Dermis microvascular lymphatic vessel endothelial cell (primary cell): Measurements from ENCODE around the gene PXYLP1. TPM values are rescaled to one million over a fixed set of nuclear protein-coding genes. Genes with fewer than 3 reads are reported as not detected.

ENCODE experiments used
- DNase-seq, 2 donors: peaks; one replicate each; pipeline versions ENCODE4 v3.0.0 to v3.0.0-alpha.2; 2010; ENCODE audit warnings: low read depth in 2 of 2
- total RNA-seq: library from RNA; depleted of rRNA; stranded (reverse); fragments of >200 nt; gene quantifications from 2 replicates; pipeline ENCODE4 v1.2.1, GENCODE V29; 2014

The PXYLP1 gene
- total RNA-seq, 1 donor from 2014 or later = 0.39 TPM

GRCh38 chr3:141343865-141344271, 112.2 kb downstream of the PXYLP1 start:
- DNase-seq = no peak

Other genes with a start within 250 kb of the PXYLP1 start
- gene SPSB4, start 180.5 kb upstream of the PXYLP1 start, total RNA-seq = under 0.01 TPM in 2 replicates
- gene ZBTB38, start 136.7 kb downstream of the PXYLP1 start, total RNA-seq = 53.9 and 87.4 TPM in 2 replicates